Endothelial cell of umbilical vein (primary cell): ENCODE data around the gene DAP3. TPM values are rescaled to one million over a fixed set of nuclear protein-coding genes. Genes with fewer than 3 reads are reported as not detected.
"Not testable (repeated sequence)": the region's sequence is repeated elsewhere in the genome, so short reads cannot be mapped to it uniquely, and the experiment has no call there.

ENCODE experiments used
- BruUV-seq: library from RNA; stranded (reverse); fragments of 400-500 nt; replicated peaks from 2 replicates; lab custom pipeline; 2021; lab: Mats Ljungman, UMichigan
- CTCF ChIA-PET: fragments of 300-600, 350-600 bp; sonication (Branson Sonifier 250); formaldehyde crosslinking; loops from one replicate; lab custom pipeline; 2021; ENCODE audit warnings: antibody characterized with exemption, inconsistent platforms; lab: Charles Lee
- POLR2A ChIA-PET: fragments of 300-600, 350-600 bp; sonication (Branson Sonifier 250); formaldehyde crosslinking; loops from one replicate; lab custom pipeline; 2021; ENCODE audit warnings: antibody characterized with exemption, inconsistent platforms; lab: Charles Lee
- DNase-seq: peaks from one replicate; pipeline ENCODE4 v3.0.0-alpha.2; 2011; ENCODE audit warnings: low read depth, low spot score
- FAIRE-seq: peaks from 2 replicates; lab custom pipeline; 2011; peaks lifted over from hg19 to GRCh38; lab: Jason Lieb, UNC
- H2AFZ ChIP-seq: 2 replicates; pipeline ENCODE4 v1.6.0; 2012; ENCODE audit warnings: low read depth, low read length, control low read depth, inconsistent platforms
- H3K27ac ChIP-seq: 2 replicates; pipeline ENCODE4 v1.5.1; 2011; ENCODE audit warnings: low read depth, mild to moderate bottlenecking, control low read depth, low read length, moderate library complexity; ENCODE audit not compliant: insufficient read depth
- H3K27me3 ChIP-seq, 2 experiments: 2 replicates each; pipeline versions ENCODE4 v1.6.0 to v1.6.1; 2011; ENCODE audit warnings: low read length in 2 of 2, mixed read lengths in 1 of 2; ENCODE audit not compliant: control insufficient read depth in 2 of 2, insufficient read depth in 2 of 2
- H3K36me3 ChIP-seq, 2 experiments: 2 replicates in 1 of 2; 3 replicates in 1 of 2; pipeline ENCODE4 v1.5.1; 2011; ENCODE audit warnings: low read length in 2 of 2, mild to moderate bottlenecking in 1 of 2, moderate library complexity in 1 of 2; ENCODE audit not compliant: control insufficient read depth in 2 of 2, insufficient read depth in 2 of 2; ENCODE audit errors: extremely low read depth in 1 of 2
- H3K4me1 ChIP-seq: 3 replicates; pipeline ENCODE4 v1.5.1; 2011; ENCODE audit warnings: mild to moderate bottlenecking, low read length; ENCODE audit not compliant: control insufficient read depth, insufficient read depth; ENCODE audit errors: extremely low read depth
- H3K4me2 ChIP-seq: 2 replicates; pipeline ENCODE4 v1.6.1; 2011; ENCODE audit warnings: low read length, control low read depth, mixed read lengths; ENCODE audit not compliant: insufficient read depth
- H3K4me3 ChIP-seq, 3 experiments: fragments of 200-600 bp in 1 of 3; sonication (generic), shearing (Covaris generic) in 1 of 3; replicated peaks in 1 of 3; 2 replicates each; pipeline ENCODE4 v1.5.1; 2011 to 2016; ENCODE audit warnings: control low read depth in 3 of 3, low read length in 3 of 3, mild to moderate bottlenecking in 2 of 3, inconsistent platforms in 1 of 3, low read depth in 1 of 3, moderate library complexity in 1 of 3; ENCODE audit not compliant: insufficient read depth in 1 of 3
- H3K79me2 ChIP-seq: 2 replicates; pipeline ENCODE4 v1.6.0; 2012; ENCODE audit warnings: low read length, inconsistent platforms; ENCODE audit not compliant: control insufficient read depth, insufficient read depth
- H3K9ac ChIP-seq: replicated peaks from 2 replicates; pipeline ENCODE3; 2011; ENCODE audit warnings: low read length, control low read depth; ENCODE audit not compliant: insufficient read depth; ENCODE audit errors: extremely low read depth
- H3K9me1 ChIP-seq: replicated peaks from 3 replicates; pipeline ENCODE4 v1.6.0; 2011; ENCODE audit warnings: mild to moderate bottlenecking, low read length; ENCODE audit not compliant: control insufficient read depth, insufficient read depth; ENCODE audit errors: extremely low read depth
- H3K9me3 ChIP-seq: replicated peaks from 2 replicates; pipeline ENCODE4 v1.5.1; 2012; ENCODE audit warnings: low read length, inconsistent platforms; ENCODE audit not compliant: control insufficient read depth, insufficient read depth
- H4K20me1 ChIP-seq: replicated peaks from 2 replicates; pipeline ENCODE3; 2011; ENCODE audit warnings: mild to moderate bottlenecking, low read length; ENCODE audit not compliant: control insufficient read depth, insufficient read depth; ENCODE audit errors: extremely low read depth
- CTCF ChIP-seq, 2 donors: IDR thresholded peaks; 1 replicate in 1 of 2; 2 replicates in 1 of 2; pipeline ENCODE4 v1.5.1; 2011; ENCODE audit warnings: low read length in 2 of 2, mild to moderate bottlenecking in 2 of 2, moderate library complexity in 2 of 2, control low read depth in 1 of 2, inconsistent platforms in 1 of 2, low read depth in 1 of 2; ENCODE audit not compliant: insufficient read depth in 1 of 2; ENCODE audit errors: extremely low read depth in 1 of 2
- EZH2 ChIP-seq: IDR thresholded peaks from 2 replicates; pipeline ENCODE4 v1.6.1; 2012; ENCODE audit warnings: borderline replicate concordance, low read depth, mild to moderate bottlenecking, moderate library complexity, low read length, inconsistent platforms; ENCODE audit not compliant: severe bottlenecking
- JUN ChIP-seq: IDR thresholded peaks from 2 replicates; pipeline ENCODE4 v1.6.1; 2011; ENCODE audit warnings: borderline replicate concordance, low read depth; ENCODE audit not compliant: insufficient read length, insufficient read depth
- MAX ChIP-seq: IDR thresholded peaks from 2 replicates; pipeline ENCODE4 v1.6.1; 2011; ENCODE audit not compliant: insufficient read depth, insufficient read length
- MYC ChIP-seq: IDR thresholded peaks from one replicate; pipeline ENCODE4 v1.6.1; 2011; ENCODE audit warnings: mild to moderate bottlenecking, low read depth, low read length
- POLR2AphosphoS5 ChIP-seq: IDR thresholded peaks from 2 replicates; pipeline ENCODE4 v1.6.1; 2012; ENCODE audit warnings: low read depth, mild to moderate bottlenecking, control low read depth, low read length, moderate library complexity; ENCODE audit not compliant: insufficient read depth
- dilution Hi-C: fragments of 300-500 bp; cut with MboI; formaldehyde crosslinking; loops from one replicate; pipeline ENCODE4 v1.15.0; 2019; ENCODE audit warnings: low sequenced_read_pairs; ENCODE audit not compliant: extremely low pct_ligation_motif_present
- intact Hi-C: fragments of 100-400 bp; cut with micrococcal nuclease; formaldehyde crosslinking; loops from one replicate; pipeline ENCODE4 v1.10.0; 2022
- polyA plus RNA-seq, 4 experiments: library from polyadenylated mRNA; depleted of rRNA in 3 of 4; stranded (reverse) in 3 of 4; unstranded in 1 of 4; fragments of >200 nt; gene quantifications; 2 replicates each; pipeline versions ENCODE4 v1.2.1 to v1.2.3, GENCODE V29; 2011 to 2012; ENCODE audit warnings: missing spikeins in 1 of 4
- total RNA-seq: library from RNA; stranded (reverse); gene quantifications from 2 replicates; pipeline ENCODE4 v1.2.3, GENCODE V29; 2021

Gene DAP3
- total and polyA plus RNA-seq, 2 donors (not counting 3 experiments of a cell fraction or from before 2014, with no cell fraction given): 86.5 to 104 TPM

GRCh38 chr1:155678992-155679391 is 9.9 kb upstream of the DAP3 start:
- DNase-seq, H3K4me1 ChIP-seq, BruUV-seq, H3K27me3 ChIP-seq, intact Hi-C loops, H2AFZ ChIP-seq, H4K20me1 ChIP-seq, dilution Hi-C loops, H3K9me1 ChIP-seq, H3K4me2 ChIP-seq, H3K4me3 ChIP-seq, H3K27ac ChIP-seq, H3K9me3 ChIP-seq, FAIRE-seq, H3K9ac ChIP-seq, POLR2A ChIA-PET: not testable (repeated sequence)
- Histone ChIP-seq H3K79me2 (peaks cover 32% of the 10 kb centered on the region), H3K36me3 (peaks cover 8 to 11% of the 10 kb centered on the region in 2 experiments)
- CTCF ChIA-PET: interaction anchor here (2.1 kb wide), 1 partner anchor 50 kb away, joined by 7 read pairs; no protein-coding TSS in a partner anchor

- peaks cover 47% of the 10 kb centered on the region for H3K79me2 ChIP-seq
- POLR2A ChIA-PET: no interaction called here
- TF ChIP-seq POLR2AphosphoS5: no peak
- no peak for TF ChIP-seq JUN
- no peak for TF ChIP-seq EZH2
- TF ChIP-seq MYC: no peak
- no peak for TF ChIP-seq MAX
- TF ChIP-seq CTCF (IDR thresholded peaks at IDR 0.05; ENCODE audit: extremely low read depth in 1 of 2, insufficient read depth in 1 of 2, low read depth in 1 of 2, low read length in 2 of 2): no peak
- no peak overlapping the region for H3K4me3 ChIP-seq
- no peak overlapping the region for H2AFZ ChIP-seq
- H3K9me1 ChIP-seq: no peaks in the 10 kb centered on the region
- DNase-seq (no peak), FAIRE-seq (no peak)
- H3K27me3 ChIP-seq: no peaks in the 10 kb centered on the region
- H3K4me2 ChIP-seq: no peak overlapping the region
- H4K20me1 ChIP-seq: no peaks in the 10 kb centered on the region
- intact Hi-C loops: loop anchor here (10.0 kb wide), 1 partner anchor 174 kb away; the partner anchor contains the start of genes GON4L and SYT11
- no peaks in the 10 kb centered on the region for H3K9me3 ChIP-seq
- H3K36me3 ChIP-seq: peaks cover 5 to 8% of the 10 kb centered on the region in 2 experiments
- no peaks in the 10 kb centered on the region for H3K4me1 ChIP-seq
- no TSS peak for BruUV-seq
- H3K9ac ChIP-seq: no peak overlapping the region
- H3K27ac ChIP-seq: no peak overlapping the region
- CTCF ChIA-PET: interaction anchor here (0.6 to 2.1 kb wide), 3 partner anchors 32 to 307 kb away, joined by 3 to 7 read pairs (median 4); no protein-coding TSS in a partner anchor
- dilution Hi-C loops: no loop called here
These were observed 8.4 kb upstream of the DAP3 start for GRCh38 chr1:155680531-155680930.
